ENCODE measurements around the gene S100A3. TPM values are rescaled to one million over a fixed set of nuclear protein-coding genes. Genes with fewer than 3 reads are reported as not detected.

S100A3 gene
- total RNA-seq, 1 donor from 2014 or later, result not detected

- H3K36me3 Mint-ChIP-seq (ENCODE audit: low read depth), result no peaks in the 10 kb centered on the region
- DNase-seq (ENCODE audit: low read depth, low spot score), result no peak
- H3K4me1 Mint-ChIP-seq, result peaks cover 24% of the 10 kb centered on the region
- no peak overlapping the region for H3K27ac Mint-ChIP-seq (ENCODE audit: unreplicated experiment)
- no peak overlapping the region for H3K4me3 Mint-ChIP-seq
- H3K9me3 Mint-ChIP-seq, result no peaks in the 10 kb centered on the region
- TF ChIP-seq CTCF (conservative IDR thresholded peaks at IDR 0.05), result no peak
- H3K27me3 Mint-ChIP-seq (ENCODE audit: low read depth), result no peaks in the 10 kb centered on the region
Measured at GRCh38 chr1:153553830-153554541, 4.9 kb upstream of the S100A3 start.

GRCh38 chr1:153553096-153553495 lies 4.0 kb upstream of the S100A3 start:
- Mint-ChIP-seq H3K36me3 (ENCODE audit: low read depth) (no peaks in the 10 kb centered on the region), H3K4me3 (no peak overlapping the region), H3K9me3 (no peaks in the 10 kb centered on the region), H3K27ac (ENCODE audit: unreplicated experiment) (peak overlapping the region; percentile 78), H3K4me1 (peaks cover 31% of the 10 kb centered on the region), H3K27me3 (ENCODE audit: low read depth) (no peaks in the 10 kb centered on the region)
- DNase-seq (ENCODE audit: low read depth, low spot score), result no peak
- no peak for TF ChIP-seq CTCF (conservative IDR thresholded peaks at IDR 0.05)

GRCh38 chr1:153552335-153552734 lies 3.3 kb upstream of the S100A3 start:
- no peak for DNase-seq (ENCODE audit: low read depth, low spot score)
- Mint-ChIP-seq H3K36me3 (ENCODE audit: low read depth) (no peaks in the 10 kb centered on the region), H3K9me3 (no peaks in the 10 kb centered on the region), H3K27me3 (ENCODE audit: low read depth) (no peaks in the 10 kb centered on the region), H3K4me1 (peaks cover 34% of the 10 kb centered on the region), H3K27ac (ENCODE audit: unreplicated experiment) (no peak overlapping the region), H3K4me3 (no peak overlapping the region)
- TF ChIP-seq CTCF (conservative IDR thresholded peaks at IDR 0.05), result no peak

GRCh38 chr1:153550827-153551500 lies 1.9 kb upstream of the S100A3 start:
- DNase-seq (ENCODE audit: low read depth, low spot score), result no peak
- H3K27ac Mint-ChIP-seq (ENCODE audit: unreplicated experiment), result no peak overlapping the region
- H3K27me3 Mint-ChIP-seq (ENCODE audit: low read depth), result no peaks in the 10 kb centered on the region
- no peaks in the 10 kb centered on the region for H3K36me3 Mint-ChIP-seq (ENCODE audit: low read depth)
- H3K4me1 Mint-ChIP-seq, result peaks cover 44% of the 10 kb centered on the region
- TF ChIP-seq CTCF (conservative IDR thresholded peaks at IDR 0.05), result no peak
- H3K9me3 Mint-ChIP-seq, result no peaks in the 10 kb centered on the region
- no peak overlapping the region for H3K4me3 Mint-ChIP-seq

- TF ChIP-seq CTCF (conservative IDR thresholded peaks at IDR 0.05), result no peak
- DNase-seq (ENCODE audit: low read depth, low spot score), result no peak
- peaks cover 50% of the 10 kb centered on the region for H3K4me1 Mint-ChIP-seq
- H3K4me3 Mint-ChIP-seq, result no peak overlapping the region
- H3K27me3 Mint-ChIP-seq (ENCODE audit: low read depth), result no peaks in the 10 kb centered on the region
- no peaks in the 10 kb centered on the region for H3K36me3 Mint-ChIP-seq (ENCODE audit: low read depth)
- peak overlapping the region; percentile 50 for H3K27ac Mint-ChIP-seq (ENCODE audit: unreplicated experiment)
- H3K9me3 Mint-ChIP-seq, result no peaks in the 10 kb centered on the region
Measured at GRCh38 chr1:153550398-153550758, 1.3 kb upstream of the S100A3 start.

All from neural crest cell (in vitro differentiated cells).